ENCODE measurements around the gene RALGAPA2.

- TF ChIP-seq CTCF (IDR thresholded peaks at IDR 0.05; ENCODE audit: low read depth, low read length) (no peak), MAX (IDR thresholded peaks at IDR 0.05; ENCODE audit: low read depth, low read length) (no peak), POLR2A (IDR thresholded peaks at IDR 0.05; ENCODE audit: extremely low read depth, insufficient read length) (no peak), MYC (IDR thresholded peaks at IDR 0.05; ENCODE audit: low read depth, low read length) (no peak)
Measured at GRCh38 chr20:20536240-20536933, 176.1 kb downstream of the RALGAPA2 start.
